OCI-LY3 (cell line): Measurements from ENCODE around the gene GATA5.

Experiments used
- CTCF ChIP-seq: fragments of 200-600, 300-600 bp; sonication (generic); IDR thresholded peaks from 2 replicates; pipeline ENCODE4 v1.5.1; 2014; ENCODE audit warnings: antibody characterized with exemption, low read length, low read depth
- EZH2phosphoT487 ChIP-seq: fragments of 200-600 bp; shearing (Covaris generic); IDR thresholded peaks from 2 replicates; pipeline ENCODE4 v1.6.1; 2018; ENCODE audit warnings: antibody characterized with exemption, mixed run types, low read depth

- no peak for TF ChIP-seq CTCF
- no peak for TF ChIP-seq EZH2phosphoT487
Observed at GRCh38 chr20:62504323-62504722, 28.5 kb upstream of the GATA5 start.
